PC-9 (cell line): ENCODE results near the gene SMG9. TPM values are rescaled to one million over a fixed set of nuclear protein-coding genes. Genes with fewer than 3 reads are reported as not detected.

Experiments used
- BruUV-seq: library from RNA; stranded (reverse); fragments of 400-500 nt; replicated peaks from 2 replicates; lab custom pipeline; 2021; lab: Mats Ljungman, UMichigan
- CTCF ChIA-PET: fragments of 300-600 bp; sonication (Branson Sonifier 250); formaldehyde crosslinking; loops from one replicate; lab custom pipeline; 2022; ENCODE audit warnings: antibody characterized with exemption; lab: Charles Lee
- POLR2A ChIA-PET: fragments of 300-600 bp; sonication (Branson Sonifier 250); formaldehyde crosslinking; loops from one replicate; lab custom pipeline; 2022; ENCODE audit warnings: antibody characterized with exemption; ENCODE audit not compliant: unreplicated experiment; lab: Charles Lee
- DNase-seq, 2 experiments: peaks; one replicate each; pipeline versions ENCODE4 v3.0.0 to v3.0.0-alpha.2; 2015 to 2022; ENCODE audit warnings: mixed read lengths in 1 of 2
- H2AFZ ChIP-seq: fragments of 200-600 bp; sonication (generic); 2 replicates; pipeline ENCODE4 v1.8.1; 2017; ENCODE audit warnings: antibody characterized with exemption
- H3F3A ChIP-seq: fragments of 200-600 bp; sonication (generic); 2 replicates; pipeline ENCODE4 v1.8.1; 2017; ENCODE audit warnings: antibody characterized with exemption, mild to moderate bottlenecking, low read depth; ENCODE audit not compliant: insufficient read depth
- H3K27ac ChIP-seq: fragments of 200-600 bp; sonication (generic); 2 replicates; pipeline ENCODE4 v1.6.1; 2016; ENCODE audit warnings: mixed run types
- H3K27me3 ChIP-seq: fragments of 200-600 bp; sonication (generic); 2 replicates; pipeline ENCODE4 v1.6.1; 2016; ENCODE audit warnings: low read depth, mixed run types; ENCODE audit not compliant: insufficient read depth
- H3K36me3 ChIP-seq: fragments of 200-600 bp; sonication (generic); 2 replicates; pipeline ENCODE4 v1.6.1; 2016; ENCODE audit warnings: low read depth, mixed run types
- H3K4me1 ChIP-seq: fragments of 200-600 bp; sonication (generic); replicated peaks from 2 replicates; pipeline ENCODE4 v1.6.1; 2016; ENCODE audit warnings: mixed run types; ENCODE audit not compliant: insufficient read depth
- H3K4me2 ChIP-seq: fragments of 200-600 bp; sonication (generic); 2 replicates; pipeline ENCODE4 v1.6.1; 2017; ENCODE audit warnings: mixed run types
- H3K4me3 ChIP-seq: fragments of 200-600 bp; sonication (generic); 2 replicates; pipeline ENCODE4 v1.6.1; 2016; ENCODE audit warnings: mixed run types
- H3K79me2 ChIP-seq: fragments of 200-600 bp; sonication (generic); 2 replicates; pipeline ENCODE4 v1.6.1; 2017; ENCODE audit warnings: low read depth, mixed run types
- H3K9me2 ChIP-seq: fragments of 200-600 bp; sonication (generic); 2 replicates; pipeline ENCODE4 v1.8.1; 2017; ENCODE audit warnings: mild to moderate bottlenecking; ENCODE audit not compliant: insufficient read depth
- H3K9me3 ChIP-seq: fragments of 200-600 bp; sonication (generic); 2 replicates; pipeline ENCODE4 v1.8.1; 2016; ENCODE audit warnings: low read depth; ENCODE audit not compliant: insufficient read depth
- H4K20me1 ChIP-seq: fragments of 200-600 bp; sonication (generic); 2 replicates; pipeline ENCODE4 v1.8.1; 2017; ENCODE audit not compliant: insufficient read depth
- CTCF ChIP-seq: fragments of 200-600 bp; sonication (generic); conservative IDR thresholded peaks from 2 replicates; pipeline ENCODE4 v1.6.1; 2017; ENCODE audit warnings: mixed run types, antibody characterized with exemption, mild to moderate bottlenecking, moderate library complexity
- EZH2 ChIP-seq: fragments of 200-600 bp; sonication (generic); IDR thresholded peaks from 2 replicates; pipeline ENCODE4 v1.8.0; 2017; ENCODE audit warnings: antibody characterized with exemption, low read depth
- intact Hi-C: fragments of 100-400 bp; cut with micrococcal nuclease; formaldehyde crosslinking; loops from one replicate; pipeline ENCODE4 v1.10.0; 2022; ENCODE audit not compliant: unreplicated experiment
- total RNA-seq: library from RNA; stranded (reverse); gene quantifications from 2 replicates; pipeline ENCODE4 v1.2.3, GENCODE V29; 2021

SMG9 gene
- total RNA-seq, 1 experiment from 2014 or later, result 76.8 TPM

- ChIA-PET POLR2A (interaction anchor here (0.5 to 0.6 kb wide), 3 partner anchors 11 to 829 kb away, joined by 3 to 8 read pairs (median 7); no protein-coding TSS in a partner anchor), CTCF (interaction anchor here (0.5 to 0.7 kb wide), 4 partner anchors 27 to 1706 kb away, joined by 3 to 6 read pairs (median 4); partner anchors contain the start of gene SMG9)
- H3K9me2 ChIP-seq, result no peaks in the 10 kb centered on the region
- intact Hi-C loops, result loop anchor here (10.0 kb wide), 1 partner anchor 336 kb away; no protein-coding TSS in a partner anchor
- peak within 1 kb of the TSS; percentile 83 for H3K4me2 ChIP-seq
- H3K4me1 ChIP-seq, result peaks cover 71% of the 10 kb centered on the region
- TF ChIP-seq CTCF (no peak), EZH2 (no peak)
- no peaks in the 10 kb centered on the region for H3K9me3 ChIP-seq
- H3K4me3 ChIP-seq, result peak within 1 kb of the TSS; percentile 62
- H3K36me3 ChIP-seq, result no peaks in the 10 kb centered on the region
- peaks cover 56% of the 10 kb centered on the region for H3K79me2 ChIP-seq
- no peaks in the 10 kb centered on the region for H4K20me1 ChIP-seq
- no peaks in the 10 kb centered on the region for H3K27me3 ChIP-seq
- peak; percentile 80 for DNase-seq
- no TSS peak for BruUV-seq
- peak within 1 kb of the TSS; percentile 88 for H3K27ac ChIP-seq
- H2AFZ ChIP-seq, result no peak within 1 kb of the TSS
- peaks cover 77% of the 10 kb centered on the region for H3F3A ChIP-seq
These were observed 26.2 kb upstream of the SMG9 start, which contains the start of gene KCNN4 for GRCh38 chr19:43780706-43781525. KCNN4 (minus strand) TSS chr19:43780973; CDS start chr19:43780861, 112 bp downstream.

- H3F3A ChIP-seq, result peaks cover 67% of the 10 kb centered on the region
- H3K4me3 ChIP-seq, result peak overlapping the region; percentile 62
- H3K27me3 ChIP-seq, result no peaks in the 10 kb centered on the region
- TSS peak; percentile 53 for BruUV-seq
- no peak overlapping the region for H2AFZ ChIP-seq
- no peaks in the 10 kb centered on the region for H3K9me2 ChIP-seq
- H4K20me1 ChIP-seq, result no peaks in the 10 kb centered on the region
- CTCF ChIA-PET, result interaction anchor here (0.8 kb wide), 1 partner anchor 111 kb away, joined by 8 read pairs; no protein-coding TSS in a partner anchor
- intact Hi-C loops, result loop anchor here (1.0 to 10.0 kb wide), 2 partner anchors 26 to 335 kb away; partner anchors contain the start of gene SMG9
- peaks cover 66% of the 10 kb centered on the region for H3K79me2 ChIP-seq
- H3K27ac ChIP-seq, result peak overlapping the region; percentile 88
- peak; percentile 53; the same call in 1 of the 2 replicates for TF ChIP-seq CTCF
- TF ChIP-seq EZH2, result no peak
- H3K36me3 ChIP-seq, result peaks cover 9% of the 10 kb centered on the region
- POLR2A ChIA-PET, result interaction anchor here (0.6 kb wide), 2 partner anchors 11 to 20 kb away, joined by 3 to 8 read pairs; no protein-coding TSS in a partner anchor
- H3K9me3 ChIP-seq, result no peaks in the 10 kb centered on the region
- peak; percentile 39 to 48 for DNase-seq
- H3K4me2 ChIP-seq, result peak overlapping the region; percentile 83
- H3K4me1 ChIP-seq, result peaks cover 62% of the 10 kb centered on the region
These were observed 25.1 kb upstream of the SMG9 start for GRCh38 chr19:43779820-43780219.

- no TSS peak for BruUV-seq
- Histone ChIP-seq H4K20me1 (no peaks in the 10 kb centered on the region), H3K79me2 (peaks cover 71% of the 10 kb centered on the region), H3F3A (peaks cover 64% of the 10 kb centered on the region), H3K9me2 (no peaks in the 10 kb centered on the region), H3K27ac (peak overlapping the region; percentile 88), H3K27me3 (no peaks in the 10 kb centered on the region), H3K9me3 (no peaks in the 10 kb centered on the region), H3K4me3 (peak overlapping the region; percentile 62), H3K4me2 (peak overlapping the region; percentile 83), H2AFZ (no peak overlapping the region; the same call in 1 of the 2 replicates), H3K36me3 (peaks cover 11% of the 10 kb centered on the region), H3K4me1 (peaks cover 58% of the 10 kb centered on the region)
- peak; percentile 74 to 80 for DNase-seq
- TF ChIP-seq CTCF, result no peak
- no peak for TF ChIP-seq EZH2
- ChIA-PET CTCF (interaction anchor here (0.5 to 1.0 kb wide), 3 partner anchors 12 to 122 kb away, joined by 3 to 8 read pairs (median 3); no protein-coding TSS in a partner anchor), POLR2A (interaction anchor here (0.6 to 1.1 kb wide), 3 partner anchors 11 to 22 kb away, joined by 3 to 8 read pairs (median 5); no protein-coding TSS in a partner anchor)
- intact Hi-C loops, result loop anchor here (1.0 kb wide), 1 partner anchor 25 kb away; the partner anchor contains the start of gene SMG9
These were observed 24.5 kb upstream of the SMG9 start for GRCh38 chr19:43779147-43779819.
